ENCODE data around the gene ENG.

Gene ENG

GRCh38 chr9:127772603-127773002 lies 81.9 kb downstream of the ENG start:
- DNase-seq = no peak

GRCh38 chr9:127771570-127772189 lies 82.8 kb downstream of the ENG start:
- DNase-seq = no peak

- peak; percentile 89 to 99 (median 92) for DNase-seq
Measured at GRCh38 chr9:127770905-127771569, 83.4 kb downstream of the ENG start.

- no peak for DNase-seq
Measured at GRCh38 chr9:127770583-127770904, 83.9 kb downstream of the ENG start.

GRCh38 chr9:127769929-127770582 lies 84.4 kb downstream of the ENG start:
- DNase-seq = no peak

GRCh38 chr9:127769101-127769500 lies 85.4 kb downstream of the ENG start:
- no peak for DNase-seq

GRCh38 chr9:127768698-127769097 lies 85.8 kb downstream of the ENG start:
- DNase-seq = no peak

GRCh38 chr9:127767909-127768331 lies 86.5 kb downstream of the ENG start:
- no peak for DNase-seq

- DNase-seq = peak in 1 of 5 experiments; percentile 63
Measured at GRCh38 chr9:127767410-127767809, 87.0 kb downstream of the ENG start.

GRCh38 chr9:127765418-127765817 lies 89.0 kb downstream of the ENG start:
- DNase-seq = no peak
